K562 (cell line): ENCODE data around the gene MPPED1. TPM values are rescaled to one million over a fixed set of nuclear protein-coding genes. Genes with fewer than 3 reads are reported as not detected.

ENCODE experiments used
- ATAC-seq: fragments of 200-7000 bp; cut with Tn5 transposase; 3 replicates; pipeline ENCODE4 v1.9.1; 2020; ENCODE audit warnings: moderate library complexity
- BruUV-seq: library from RNA; stranded (reverse); fragments of 400-500 nt; replicated peaks from 2 replicates; lab custom pipeline; 2021; lab: Mats Ljungman, UMichigan
- CTCF ChIA-PET: fragments of 300-600 bp; formaldehyde crosslinking; extraction: SDS; loops from one replicate; lab custom pipeline; 2021; ENCODE audit warnings: low intra/inter-chr PET ratio; lab: Yijun Ruan, JAX
- POLR2A ChIA-PET: fragments of 300-600, 350-650 bp; sonication (Branson Sonifier 250); formaldehyde crosslinking; extraction: SDS; loops from one replicate; lab custom pipeline; 2021; ENCODE audit warnings: antibody characterized with exemption, inconsistent platforms; lab: Yijun Ruan, JAX
- DNase-seq, 4 experiments: peaks; one replicate each; pipeline versions ENCODE4 v3.0.0 to v3.0.0-alpha.2; 2011 to 2018; ENCODE audit warnings: low spot score in 3 of 4, mixed read lengths in 3 of 4; ENCODE audit errors: extremely low read depth in 1 of 4
- FAIRE-seq: peaks from 2 replicates; lab custom pipeline; 2011; peaks lifted over from hg19 to GRCh38; lab: Jason Lieb, UNC
- H2AFZ ChIP-seq: 2 replicates; pipeline ENCODE4 v1.6.0; 2011; ENCODE audit warnings: low read depth, low read length, control low read depth, inconsistent platforms
- H3K27ac ChIP-seq: fragments of 200-600 bp; 3 replicates; pipeline ENCODE4 v1.8.0; 2011; ENCODE audit warnings: low read depth, mild to moderate bottlenecking, control low read depth, inconsistent platforms, low read length, moderate library complexity, mixed read lengths; ENCODE audit errors: extremely low read depth
- H3K27me3 ChIP-seq, 2 experiments: fragments of 300-600 bp in 1 of 2; 2 replicates in 1 of 2; 3 replicates in 1 of 2; pipeline versions ENCODE4 v1.6.0 to v1.8.0; 2011; ENCODE audit warnings: inconsistent platforms in 2 of 2, low read length in 2 of 2, mild to moderate bottlenecking in 1 of 2, mixed read lengths in 1 of 2, moderate library complexity in 1 of 2; ENCODE audit not compliant: control insufficient read depth in 2 of 2, insufficient read depth in 2 of 2
- H3K36me3 ChIP-seq: fragments of 300-600 bp; 3 replicates; pipeline ENCODE4 v1.8.0; 2011; ENCODE audit warnings: mild to moderate bottlenecking, low read length, inconsistent platforms; ENCODE audit not compliant: control insufficient read depth, insufficient read depth
- H3K4me1 ChIP-seq, 2 experiments: fragments of 200-600 bp in 1 of 2; replicated peaks in 1 of 2; 2 replicates in 1 of 2; 3 replicates in 1 of 2; pipeline versions ENCODE4 v1.5.1 to v1.8.0; 2011; ENCODE audit warnings: inconsistent platforms in 2 of 2, low read length in 2 of 2, mild to moderate bottlenecking in 1 of 2, mixed read lengths in 1 of 2, moderate library complexity in 1 of 2; ENCODE audit not compliant: control insufficient read depth in 2 of 2, insufficient read depth in 2 of 2
- H3K4me2 ChIP-seq: 2 replicates; pipeline ENCODE4 v1.6.1; 2011; ENCODE audit warnings: low read length, control low read depth, inconsistent platforms, mixed read lengths; ENCODE audit not compliant: insufficient read depth
- H3K4me3 ChIP-seq: fragments of 200-600 bp; sonication (generic), shearing (Covaris generic); 2 replicates; pipeline ENCODE4 v1.5.1; 2016; ENCODE audit warnings: control low read depth, inconsistent platforms
- H3K79me2 ChIP-seq: fragments of 200-600 bp; 3 replicates; pipeline ENCODE4 v1.8.0; 2011; ENCODE audit warnings: low read length, inconsistent platforms; ENCODE audit not compliant: control insufficient read depth, insufficient read depth
- H3K9ac ChIP-seq, 2 experiments: 2 replicates each; pipeline versions ENCODE4 v1.6.0 to v1.6.1; 2011; ENCODE audit warnings: low read depth in 2 of 2, low read length in 2 of 2, control low read depth in 1 of 2, inconsistent platforms in 1 of 2, mild to moderate bottlenecking in 1 of 2, mixed read lengths in 1 of 2; ENCODE audit not compliant: insufficient read depth in 1 of 2
- H3K9me1 ChIP-seq: one replicate; pipeline ENCODE4 v1.6.0; 2011; ENCODE audit warnings: inconsistent platforms, mild to moderate bottlenecking, low read length, moderate library complexity; ENCODE audit not compliant: control insufficient read depth, insufficient read depth
- H3K9me3 ChIP-seq: replicated peaks from 2 replicates; pipeline ENCODE4 v1.5.1; 2011; ENCODE audit warnings: low read depth, low read length, inconsistent platforms; ENCODE audit not compliant: control insufficient read depth, insufficient read depth
- H4K20me1 ChIP-seq: replicated peaks from 2 replicates; pipeline ENCODE4 v1.6.1; 2011; ENCODE audit warnings: low read length, inconsistent platforms, mixed read lengths; ENCODE audit not compliant: control insufficient read depth, insufficient read depth
- BRD4 ChIP-seq: fragments of 200-600 bp; sonication (generic); IDR thresholded peaks from 2 replicates; pipeline ENCODE4 v1.6.1; 2017; ENCODE audit warnings: inconsistent platforms
- MCM2 ChIP-seq: fragments of 450-650 bp; IDR thresholded peaks from 2 replicates; pipeline ENCODE4 v1.6.1; 2017; ENCODE audit warnings: low read depth, mild to moderate bottlenecking
- POLR3G ChIP-seq: IDR thresholded peaks from 2 replicates; pipeline ENCODE4 v1.6.1; 2011; ENCODE audit not compliant: insufficient read length, insufficient replicate concordance; ENCODE audit errors: extremely low read depth
- RAD51 ChIP-seq: fragments of 450-650 bp; IDR thresholded peaks from 2 replicates; pipeline ENCODE4 v1.7.1; 2016; ENCODE audit warnings: low read depth, mild to moderate bottlenecking, borderline replicate concordance
- ZNF318 ChIP-seq, 2 experiments: fragments of 450-650 bp; IDR thresholded peaks; 2 replicates each; pipeline ENCODE4 v1.6.1; 2016; ENCODE audit warnings: mild to moderate bottlenecking in 2 of 2, borderline replicate concordance in 1 of 2, low read depth in 1 of 2, moderate library complexity in 1 of 2
- ZNF609 ChIP-seq: sonication (generic); formaldehyde crosslinking; IDR thresholded peaks from 2 replicates; pipeline ENCODE4 v1.8.1; 2023; ENCODE audit warnings: missing genetic modification reagents, mild to moderate bottlenecking, borderline replicate concordance
- WGBS: fragments of 100-300 bp; shearing (Covaris generic); methylation state at CpG from one replicate; pipeline ENCODE4 v1.1.6; 2016; ENCODE audit warnings: low coverage, mixed read lengths; ENCODE audit not compliant: insufficient coverage; ENCODE audit errors: missing lambda C conversion rate; 5-methylcytosine and 5-hydroxymethylcytosine counted together
- in situ Hi-C: fragments of 300-500 bp; cut with MboI; formaldehyde crosslinking; loops from 4 replicates; pipeline ENCODE4 v1.15.0; 2018; ENCODE audit warnings: inconsistent platforms, mixed read lengths
- intact Hi-C: fragments of 100-400 bp; cut with micrococcal nuclease; formaldehyde crosslinking; loops from 2 replicates; pipeline ENCODE4 v1.14.2; 2022
- polyA plus RNA-seq, 8 experiments: library from polyadenylated mRNA; depleted of rRNA in 4 of 8; stranded (reverse) in 5 of 8; unstranded in 3 of 8; fragments of >200 nt; fragmentation: Nextera tagmentation in 2 of 8; fragmentation: Illumina TruSeq in 1 of 8; extraction: Ambion mirVana in 2 of 8; extraction: Trizol in 1 of 8; gene quantifications; 2 replicates each; pipeline versions ENCODE4 v1.2.1 to v1.2.3, GENCODE V29; 2011 to 2014; ENCODE audit warnings: inconsistent platforms in 1 of 8, missing spikeins in 1 of 8
- total RNA-seq, 7 experiments: library from RNA; depleted of rRNA in 6 of 7; stranded (reverse); fragments of >200 nt in 6 of 7; fragmentation: Illumina TruSeq in 2 of 7; extraction: Trizol in 2 of 7; gene quantifications; 2 replicates each; pipeline versions ENCODE4 v1.2.1 to v1.2.3, GENCODE V29; 2011 to 2021; ENCODE audit warnings: low replicate concordance in 1 of 7
- TF ChIP-seq, protein P1 (sequence below): fragments of 450-650 bp; IDR thresholded peaks from 2 replicates; pipeline ENCODE4 v1.6.1; 2014; ENCODE audit warnings: low read depth, mild to moderate bottlenecking, moderate library complexity, borderline replicate concordance

MPPED1 gene
- total and polyA plus RNA-seq, 9 of the 15 experiments (the other 6 are each of a cell fraction or from before 2014, with no cell fraction given): not detected

DNA sequence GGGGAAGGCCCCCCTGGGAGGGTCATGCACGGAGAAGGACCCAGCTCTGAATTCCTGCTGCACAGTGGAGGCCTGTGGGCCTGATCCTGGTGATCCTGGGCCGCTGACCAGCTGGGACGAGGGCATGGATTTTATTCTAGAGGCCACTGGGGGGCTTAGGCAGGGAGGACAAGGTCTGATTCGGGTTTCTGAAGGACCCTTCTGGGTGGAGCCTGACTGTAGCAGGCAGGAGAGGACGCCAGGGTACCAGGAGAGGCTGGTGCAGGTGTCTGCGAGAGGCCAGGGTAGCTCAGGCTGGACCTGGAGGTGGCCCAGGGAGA is 31.3 kb downstream of the MPPED1 start:
- CTCF ChIA-PET: no interaction called here
- DNase-seq (no peak), FAIRE-seq (no peak), ATAC-seq (no peak)
- POLR2A ChIA-PET: interaction anchor here (0.6 kb wide), 1 partner anchor 18 kb away, joined by 3 read pairs; no protein-coding TSS in a partner anchor
- no peaks in the 10 kb centered on the region for H3K79me2 ChIP-seq
- no peak overlapping the region for H3K4me2 ChIP-seq
- H3K4me3 ChIP-seq: no peak overlapping the region
- H3K27ac ChIP-seq: no peak overlapping the region
- no peaks in the 10 kb centered on the region for H3K9me3 ChIP-seq
- in situ Hi-C loops: no loop called here
- H3K4me1 ChIP-seq: no peaks in the 10 kb centered on the region; a peak in 1 of 5 replicates
- 0% methylated on average over 5 of the region's 6 CpGs for WGBS
- no peaks in the 10 kb centered on the region for H3K9me1 ChIP-seq
- intact Hi-C loops: no loop called here
- BruUV-seq: no TSS peak
- H3K9ac ChIP-seq: no peak overlapping the region
- H2AFZ ChIP-seq: no peak overlapping the region
- H3K36me3 ChIP-seq: no peaks in the 10 kb centered on the region
- peaks cover 0 to 4% of the 10 kb centered on the region in 2 experiments; a peak in 1 of 5 replicates for H3K27me3 ChIP-seq
- no peaks in the 10 kb centered on the region for H4K20me1 ChIP-seq
- TF ChIP-seq POLR3G (no peak), RAD51 (no peak), BRD4 (no peak), ZNF318 (IDR thresholded peaks at IDR 0.05; ENCODE audit: borderline replicate concordance in 1 of 2, low read depth in 1 of 2) (no peak), ZNF609 (no peak), MCM2 (no peak)
- TF ChIP-seq, protein P1, sequence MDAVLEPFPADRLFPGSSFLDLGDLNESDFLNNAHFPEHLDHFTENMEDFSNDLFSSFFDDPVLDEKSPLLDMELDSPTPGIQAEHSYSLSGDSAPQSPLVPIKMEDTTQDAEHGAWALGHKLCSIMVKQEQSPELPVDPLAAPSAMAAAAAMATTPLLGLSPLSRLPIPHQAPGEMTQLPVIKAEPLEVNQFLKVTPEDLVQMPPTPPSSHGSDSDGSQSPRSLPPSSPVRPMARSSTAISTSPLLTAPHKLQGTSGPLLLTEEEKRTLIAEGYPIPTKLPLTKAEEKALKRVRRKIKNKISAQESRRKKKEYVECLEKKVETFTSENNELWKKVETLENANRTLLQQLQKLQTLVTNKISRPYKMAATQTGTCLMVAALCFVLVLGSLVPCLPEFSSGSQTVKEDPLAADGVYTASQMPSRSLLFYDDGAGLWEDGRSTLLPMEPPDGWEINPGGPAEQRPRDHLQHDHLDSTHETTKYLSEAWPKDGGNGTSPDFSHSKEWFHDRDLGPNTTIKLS: no peak
